Measurements from ENCODE around the gene GOLGA1. TPM values are rescaled to one million over a fixed set of nuclear protein-coding genes. Genes with fewer than 3 reads are reported as not detected.
A peak's percentile ranks its signal among the peaks of the same experiment; 100 is the strongest.

GOLGA1 gene
- total RNA-seq, 3 donors from 2014 or later, result 23.6 to 37.1 (median 31.2) TPM

GRCh38 chr9:124913378-124913777 is 27.5 kb downstream of the GOLGA1 start:
- Histone ChIP-seq H3K4me1 (ENCODE audit: low read depth) (no peaks in the 10 kb centered on the region), H3K4me3 (no peak overlapping the region), H3K36me3 (ENCODE audit: low read depth) (no peaks in the 10 kb centered on the region), H3K9me3 (no peaks in the 10 kb centered on the region)
- intact Hi-C loops (cut with DNase I, micrococcal nuclease), result no loop called here
- ATAC-seq, result no peak
- TF ChIP-seq CTCF (IDR thresholded peaks at IDR 0.05), result no peak
- DNase-seq, result no peak

GRCh38 chr9:124911766-124912165 is 29.1 kb downstream of the GOLGA1 start:
- ATAC-seq, result no peak
- TF ChIP-seq CTCF (IDR thresholded peaks at IDR 0.05), result no peak
- Histone ChIP-seq H3K9me3 (no peaks in the 10 kb centered on the region), H3K36me3 (ENCODE audit: low read depth) (no peaks in the 10 kb centered on the region), H3K4me1 (ENCODE audit: low read depth) (no peaks in the 10 kb centered on the region), H3K4me3 (no peak overlapping the region)
- intact Hi-C loops (cut with DNase I, micrococcal nuclease), result no loop called here
- no peak for DNase-seq

- Histone ChIP-seq H3K4me1 (ENCODE audit: low read depth) (no peaks in the 10 kb centered on the region), H3K36me3 (ENCODE audit: low read depth) (no peaks in the 10 kb centered on the region)
- no peak for ATAC-seq
Measured at GRCh38 chr9:124908098-124908497, 32.8 kb downstream of the GOLGA1 start.

GRCh38 chr9:124906966-124907365 is 33.9 kb downstream of the GOLGA1 start:
- intact Hi-C loops (cut with DNase I, micrococcal nuclease), result no loop called here

More at GRCh38 chr9:124908098-124908497, 32.8 kb downstream of the GOLGA1 start:
- intact Hi-C loops (cut with DNase I, micrococcal nuclease), result no loop called here
- no peaks in the 10 kb centered on the region for H3K9me3 ChIP-seq
- H3K4me3 ChIP-seq, result no peak overlapping the region
- no peak for DNase-seq
- TF ChIP-seq CTCF (IDR thresholded peaks at IDR 0.05), result no peak

GRCh38 chr9:124899845-124900244 is 41.0 kb downstream of the GOLGA1 start:
- TF ChIP-seq CTCF (IDR thresholded peaks at IDR 0.05), result no peak
- H3K36me3 ChIP-seq (ENCODE audit: low read depth), result no peaks in the 10 kb centered on the region
- intact Hi-C loops (cut with DNase I, micrococcal nuclease), result no loop called here
- no peaks in the 10 kb centered on the region for H3K9me3 ChIP-seq
- ATAC-seq, result no peak
- no peak overlapping the region for H3K4me3 ChIP-seq
- DNase-seq, result no peak
- no peaks in the 10 kb centered on the region for H3K4me1 ChIP-seq (ENCODE audit: low read depth)

More at GRCh38 chr9:124906966-124907365, 33.9 kb downstream of the GOLGA1 start:
- H3K4me1 ChIP-seq (ENCODE audit: low read depth), result no peaks in the 10 kb centered on the region
- no peak for TF ChIP-seq CTCF (IDR thresholded peaks at IDR 0.05)
- DNase-seq (no peak), ATAC-seq (peak; percentile 64)
- H3K36me3 ChIP-seq (ENCODE audit: low read depth), result no peaks in the 10 kb centered on the region
- no peak overlapping the region for H3K4me3 ChIP-seq
- H3K9me3 ChIP-seq, result no peaks in the 10 kb centered on the region

Measured in mucosa of descending colon (tissue), 3 donors.